GM19328 (cell line): Measurements from ENCODE around the gene LMTK2.
A peak's percentile ranks its signal among the peaks of the same experiment; 100 is the strongest.

ENCODE experiments used
- ATAC-seq: cut with Tn5 transposase; IDR thresholded peaks from one replicate; pipeline ENCODE4 v1.9.1; 2021; ENCODE audit warnings: mild to moderate bottlenecking, moderate library complexity; ENCODE audit not compliant: unreplicated experiment

The LMTK2 gene

GRCh38 chr7:98231493-98232262 lies 125.0 kb downstream of the LMTK2 start:
- ATAC-seq = no peak

- no peak for ATAC-seq
Observed at GRCh38 chr7:98232263-98232585, 125.6 kb downstream of the LMTK2 start.

- no peak for ATAC-seq
Observed at GRCh38 chr7:98232799-98233198, 126.1 kb downstream of the LMTK2 start.

GRCh38 chr7:98233219-98234070 lies 126.8 kb downstream of the LMTK2 start:
- no peak for ATAC-seq

GRCh38 chr7:98234429-98235147 lies 127.9 kb downstream of the LMTK2 start:
- ATAC-seq = no peak

GRCh38 chr7:98235901-98236300 lies 129.2 kb downstream of the LMTK2 start:
- ATAC-seq = no peak

- ATAC-seq = no peak
Observed at GRCh38 chr7:98236355-98237185, 129.9 kb downstream of the LMTK2 start.

- no peak for ATAC-seq
Observed at GRCh38 chr7:98238076-98238475, 131.4 kb downstream of the LMTK2 start.

- no peak for ATAC-seq
Observed at GRCh38 chr7:98238976-98239375, 132.3 kb downstream of the LMTK2 start.

GRCh38 chr7:98240961-98241673 lies 134.5 kb downstream of the LMTK2 start:
- ATAC-seq = no peak

GRCh38 chr7:98241674-98242241 lies 135.1 kb downstream of the LMTK2 start:
- ATAC-seq = no peak

- ATAC-seq = no peak
Observed at GRCh38 chr7:98242342-98242741, 135.7 kb downstream of the LMTK2 start.

GRCh38 chr7:98242934-98243333 lies 136.3 kb downstream of the LMTK2 start:
- no peak for ATAC-seq

- no peak for ATAC-seq
Observed at GRCh38 chr7:98244871-98245270, 138.2 kb downstream of the LMTK2 start.

GRCh38 chr7:98248156-98248555 lies 141.5 kb downstream of the LMTK2 start:
- no peak for ATAC-seq

- ATAC-seq = no peak
Observed at GRCh38 chr7:98249106-98249505, 142.4 kb downstream of the LMTK2 start.

GRCh38 chr7:98250789-98251188 lies 144.1 kb downstream of the LMTK2 start:
- no peak for ATAC-seq

- ATAC-seq = peak; percentile 11
Observed at GRCh38 chr7:98251231-98251600, 144.6 kb downstream of the LMTK2 start.

GRCh38 chr7:98251601-98252424 lies 145.2 kb downstream of the LMTK2 start, which contains the start of gene TECPR1:
TSS of gene TECPR1 (minus strand) at chr7:98252232. CDS start at chr7:98246146, 6,086 bp downstream.
- peak; percentile 98 for ATAC-seq
